Measurements from ENCODE around the gene USP30.

Gene USP30

DNA sequence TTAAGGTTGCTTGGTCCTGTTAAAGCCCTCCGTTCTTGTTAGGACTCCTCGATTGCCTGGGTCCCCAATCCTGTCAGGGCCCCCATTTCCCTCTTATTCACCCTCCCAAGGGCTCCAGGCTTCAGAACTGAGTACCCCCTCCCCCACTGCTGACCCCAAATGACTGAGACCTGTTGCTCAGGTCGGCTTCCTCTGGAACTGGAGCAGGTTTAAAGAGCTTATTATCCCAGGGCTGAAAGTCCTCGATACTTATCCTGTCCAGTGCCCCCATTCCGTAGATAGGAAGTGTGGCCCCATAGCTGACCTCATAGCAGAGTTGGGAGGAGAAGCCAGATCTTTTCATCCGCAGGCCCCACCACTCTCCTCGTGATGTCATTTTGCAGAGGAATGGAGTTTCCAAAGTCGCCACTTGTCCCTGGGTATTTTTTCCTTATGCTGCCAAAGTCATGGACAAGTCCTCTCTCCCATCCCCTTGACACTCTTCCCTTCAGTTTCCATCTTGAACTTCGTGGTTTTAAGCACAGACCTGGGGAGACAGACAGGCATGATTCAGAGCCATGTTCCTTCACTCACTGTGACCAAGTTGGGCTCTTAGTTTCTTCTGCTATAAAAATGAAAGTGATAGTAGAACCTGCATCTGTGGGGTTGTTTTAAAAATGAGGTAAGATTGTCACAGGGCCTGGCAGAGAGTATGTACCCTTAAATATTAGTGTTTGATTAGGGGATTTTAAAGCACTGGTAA is 1.2 kb downstream of the USP30 start:
- peak; percentile 7 for DNase-seq

DNA sequence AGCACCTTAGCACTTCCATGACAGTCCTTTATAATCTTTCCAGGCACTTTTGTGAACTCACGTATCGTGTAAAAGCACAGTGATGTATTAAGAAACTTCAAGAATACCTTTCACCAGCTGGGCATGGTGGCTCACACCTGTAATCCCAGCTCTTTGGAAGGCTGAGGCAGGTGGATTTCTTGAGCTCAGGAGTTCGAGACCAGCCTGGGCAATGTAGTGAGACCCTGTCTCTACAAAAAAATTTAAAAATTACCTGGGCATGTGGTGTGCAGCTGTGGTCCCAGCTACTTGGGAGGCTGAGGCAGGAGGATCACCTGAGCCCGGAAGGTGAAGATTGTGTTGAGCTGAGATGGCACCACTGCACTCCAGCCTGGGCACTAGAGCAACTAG is 1.7 kb downstream of the USP30 start:
- DNase-seq: peak; percentile 5

DNA sequence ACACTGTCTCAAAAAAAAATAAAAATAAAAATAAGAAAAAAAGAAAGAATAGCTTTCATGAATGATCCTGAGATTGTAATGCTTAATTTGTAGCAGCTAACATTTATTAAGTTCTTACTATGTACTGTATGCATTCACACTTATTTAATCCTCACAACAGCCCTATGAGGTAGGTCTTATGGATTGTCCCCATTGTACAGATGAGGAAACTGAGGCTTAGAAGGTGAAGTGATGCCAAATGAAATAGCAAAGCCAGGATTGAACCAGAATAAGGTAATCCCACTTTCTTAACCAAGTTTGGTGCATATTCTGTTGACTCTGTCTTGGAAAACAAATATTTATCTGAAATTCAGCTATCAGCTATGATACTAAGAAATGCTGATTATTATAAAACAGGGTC is 2.1 kb downstream of the USP30 start:
- no peak for DNase-seq

DNA sequence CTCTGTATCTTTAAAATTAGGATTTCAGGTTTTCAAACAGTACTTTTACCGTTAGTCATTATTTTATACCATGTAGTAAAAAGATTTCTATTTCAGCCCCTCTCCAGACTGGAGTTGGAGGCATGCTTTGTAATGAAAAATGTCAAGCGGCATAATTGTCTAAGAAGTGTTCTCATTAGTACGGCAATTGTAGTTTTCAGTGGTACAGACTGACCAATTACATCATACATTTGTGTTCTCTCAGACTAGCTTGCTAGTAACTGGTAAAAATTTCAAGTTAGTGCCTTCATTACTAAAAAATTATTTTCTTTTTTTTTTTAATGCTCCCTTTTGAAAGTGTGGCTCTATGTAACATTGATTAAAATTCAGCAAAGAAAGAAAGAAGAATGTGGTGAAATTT is 4.5 kb downstream of the USP30 start:
- DNase-seq: no peak

DNA sequence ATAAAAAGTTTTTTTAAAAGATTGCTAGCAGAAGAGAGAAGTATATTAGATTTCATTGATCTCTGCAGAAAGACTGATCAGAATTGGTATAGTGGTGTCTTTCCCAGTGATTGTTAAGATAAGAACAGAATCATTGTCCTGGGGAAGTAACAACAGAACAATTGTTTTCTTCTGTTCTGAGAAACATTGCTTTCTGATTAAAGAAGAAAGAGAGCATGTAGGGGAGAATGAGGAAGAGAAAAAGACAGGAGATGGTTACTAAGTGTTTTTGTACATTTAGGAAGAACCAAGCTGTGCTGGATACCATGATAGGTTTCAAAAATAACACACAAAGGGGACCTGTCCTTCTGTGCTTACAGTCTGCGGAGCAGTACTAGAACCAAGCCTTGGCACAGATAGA is 5.0 kb downstream of the USP30 start:
- DNase-seq: no peak

DNA sequence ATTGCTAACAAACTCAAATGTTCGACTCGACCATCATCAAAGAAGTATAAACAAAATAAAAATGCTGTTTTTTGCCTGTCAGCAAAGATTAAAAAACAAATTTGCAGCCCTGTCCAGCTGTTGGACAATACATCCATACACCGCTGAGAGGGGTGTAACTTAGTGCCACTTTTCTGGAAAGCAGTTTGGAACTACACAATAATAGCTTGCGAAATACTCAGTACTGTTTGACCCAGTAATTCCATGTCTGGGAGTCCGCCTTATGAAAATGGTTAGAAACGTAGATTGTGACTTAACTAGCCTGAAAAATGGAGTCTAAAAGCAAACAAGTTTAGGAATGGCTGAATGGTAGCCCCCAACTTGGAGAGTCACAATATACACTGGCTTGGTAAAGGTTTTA is 6.4 kb downstream of the USP30 start:
- DNase-seq: no peak

DNA sequence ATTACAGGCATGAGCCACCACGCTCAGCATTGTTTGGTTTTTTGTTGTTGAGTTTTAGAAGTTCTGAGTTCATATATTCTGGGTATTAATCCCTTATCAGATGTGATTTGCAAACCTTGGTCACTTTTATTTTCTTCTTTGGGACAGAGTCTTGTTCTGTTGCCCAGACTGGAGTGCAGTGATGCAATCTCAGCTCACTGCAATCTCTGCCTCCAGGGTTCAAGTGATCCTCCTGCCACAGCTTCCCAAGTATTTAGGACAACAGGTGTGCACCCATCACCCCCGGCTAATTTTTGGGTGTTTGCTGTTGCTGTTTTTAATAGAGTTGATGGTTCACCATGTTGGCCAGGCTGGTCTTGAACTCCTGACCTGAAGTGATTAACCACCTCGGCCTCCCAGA is 11.8 kb downstream of the USP30 start:
- no peak for DNase-seq

DNA sequence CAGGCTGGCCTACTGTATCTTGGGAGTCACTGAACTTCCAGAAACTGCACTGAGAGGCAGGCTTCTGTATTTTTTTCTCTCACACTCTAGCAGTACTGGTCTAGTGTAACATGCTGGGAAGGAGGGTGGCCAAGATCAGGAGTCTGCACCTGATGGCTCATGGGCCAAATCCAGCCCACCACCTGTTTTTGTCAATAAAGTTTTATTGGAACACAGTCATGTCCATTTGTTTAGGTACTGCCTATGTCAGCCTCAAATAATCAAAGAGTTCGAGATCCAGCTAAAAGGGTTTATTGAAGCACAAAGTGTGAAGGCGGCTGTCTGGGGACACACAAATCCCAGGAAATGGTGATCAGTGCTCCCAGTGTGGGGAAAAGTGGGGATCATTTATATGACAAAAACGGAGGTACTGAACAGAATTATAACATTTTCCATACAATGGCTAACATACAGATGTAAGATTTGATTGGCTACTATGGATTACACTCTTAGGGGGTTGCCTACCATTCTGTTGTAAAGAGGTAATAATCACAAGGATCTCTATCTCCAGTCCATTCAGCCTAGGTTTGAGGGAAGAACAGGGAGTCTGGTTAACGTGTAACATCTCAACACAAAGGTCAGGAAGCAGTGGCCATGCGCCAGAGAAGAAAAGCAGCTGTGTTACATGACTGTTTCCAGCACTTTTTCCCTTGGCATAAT is 12.9 kb downstream of the USP30 start:
- no peak for DNase-seq

DNA sequence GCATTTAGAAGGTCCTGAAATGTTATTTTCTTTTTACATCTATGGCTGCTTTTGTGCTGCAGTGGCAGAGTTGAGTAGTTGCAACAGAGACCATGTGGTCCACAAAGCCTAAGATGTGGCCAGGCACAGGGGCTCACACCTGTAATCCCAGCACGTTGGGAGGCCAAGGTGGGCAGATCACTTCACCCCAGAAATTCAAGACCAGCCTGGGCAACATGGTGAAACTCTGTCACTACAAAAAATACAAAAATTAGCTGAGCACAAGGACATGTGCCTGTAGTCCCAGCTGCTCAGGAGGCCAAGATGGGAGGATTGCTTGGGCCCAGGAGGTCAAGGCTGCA is 13.4 kb downstream of the USP30 start:
- DNase-seq: no peak

DNA sequence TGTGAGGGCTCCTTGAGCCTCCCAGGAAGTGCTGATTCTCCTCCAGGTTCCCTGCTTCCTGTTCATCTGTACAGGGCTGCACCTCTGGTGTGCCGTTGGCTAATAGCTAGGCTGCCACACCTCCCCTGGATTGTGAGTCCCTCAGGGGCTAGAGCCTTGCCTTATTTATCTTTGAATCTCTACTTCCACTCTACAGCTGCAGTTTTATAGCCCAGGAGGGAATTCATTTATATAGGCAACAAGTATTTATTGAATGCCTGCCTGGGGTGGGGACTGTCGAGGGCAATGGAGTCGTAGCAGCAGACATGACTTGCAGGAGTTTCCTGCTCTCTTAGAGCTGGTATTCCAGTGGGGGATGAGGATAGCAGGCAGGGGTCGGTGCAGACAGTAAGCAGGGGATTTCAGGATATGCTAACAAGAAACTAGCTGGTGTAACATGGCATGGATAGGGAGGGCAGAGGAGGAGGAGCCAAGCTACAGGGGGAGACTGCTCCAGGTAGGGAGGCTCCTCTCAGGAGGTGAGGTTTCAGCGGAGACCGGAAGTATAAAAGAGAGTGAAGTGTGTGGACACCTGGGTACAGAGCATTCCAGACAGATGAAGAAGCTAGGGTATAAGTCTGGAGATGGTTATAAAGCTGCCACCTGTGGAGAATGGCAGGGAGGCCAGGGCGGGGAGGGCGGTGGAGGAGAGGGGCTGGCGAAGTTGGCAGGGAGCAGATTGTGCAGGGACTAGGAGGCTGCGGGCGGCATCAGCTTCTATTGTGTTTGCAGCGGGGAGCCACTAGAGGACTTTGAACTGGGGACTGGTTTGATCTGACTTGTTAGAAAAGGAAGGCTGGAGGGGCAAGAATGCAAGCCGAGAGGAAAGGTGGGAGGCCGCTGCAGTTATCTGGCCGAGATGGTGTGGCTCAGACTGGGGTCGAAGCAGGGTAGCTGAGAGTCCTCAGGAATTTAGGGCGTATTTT is 17.2 kb downstream of the USP30 start:
- DNase-seq: no peak

DNA sequence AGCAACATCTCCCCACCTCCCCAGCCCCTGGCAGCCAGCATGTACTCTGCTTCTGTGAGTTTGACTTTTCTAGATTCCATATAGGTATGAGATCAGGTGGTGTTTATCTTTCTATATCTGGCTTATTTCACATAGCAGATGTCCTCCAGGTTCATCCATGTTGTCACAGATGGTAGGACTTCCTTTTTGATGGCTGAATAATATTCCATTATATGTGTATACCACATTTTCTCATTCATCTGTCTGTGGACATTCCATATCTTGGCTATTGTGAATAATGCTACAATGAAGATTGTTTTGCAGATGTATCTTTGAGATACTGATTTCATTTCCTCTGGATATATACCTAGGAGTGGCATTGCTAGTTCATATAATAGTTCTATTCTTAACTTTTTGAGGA is 22.5 kb downstream of the USP30 start:
- DNase-seq: no peak

DNA sequence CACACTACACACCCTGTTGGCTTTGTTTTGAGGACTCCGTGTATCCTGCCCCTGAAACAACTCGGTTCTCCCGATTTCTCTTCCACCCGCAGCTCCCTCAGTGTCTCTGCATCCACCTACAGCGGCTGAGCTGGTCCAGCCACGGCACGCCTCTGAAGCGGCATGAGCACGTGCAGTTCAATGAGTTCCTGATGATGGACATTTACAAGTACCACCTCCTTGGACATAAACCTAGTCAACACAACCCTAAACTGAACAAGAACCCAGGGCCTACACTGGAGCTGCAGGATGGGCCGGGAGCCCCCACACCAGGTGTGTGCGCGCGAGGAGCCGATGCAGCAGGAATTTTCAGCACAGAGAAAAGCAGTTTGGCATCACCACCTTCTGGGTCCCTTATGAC is 30.4 kb downstream of the USP30 start:
- no peak for DNase-seq

DNA sequence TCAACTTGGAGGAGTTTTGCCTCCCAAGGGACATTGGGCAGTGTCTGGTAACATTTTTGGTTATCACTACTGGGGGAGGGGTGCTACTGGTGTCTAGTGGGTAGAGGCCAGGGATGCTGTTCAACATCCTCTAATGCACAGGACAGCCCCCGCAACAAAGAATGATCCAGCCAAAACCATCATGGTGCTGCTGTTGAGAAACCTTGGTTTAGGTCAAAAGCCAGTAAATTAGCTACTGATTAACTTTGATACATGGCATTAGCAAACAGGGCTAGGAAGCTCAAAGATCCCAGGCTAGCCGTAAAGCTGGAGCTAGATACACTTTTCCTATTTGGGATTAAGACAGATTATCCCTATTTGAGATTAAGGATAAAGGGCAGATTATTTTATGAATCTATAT is 32.0 kb downstream of the USP30 start:
- DNase-seq: no peak

DNA sequence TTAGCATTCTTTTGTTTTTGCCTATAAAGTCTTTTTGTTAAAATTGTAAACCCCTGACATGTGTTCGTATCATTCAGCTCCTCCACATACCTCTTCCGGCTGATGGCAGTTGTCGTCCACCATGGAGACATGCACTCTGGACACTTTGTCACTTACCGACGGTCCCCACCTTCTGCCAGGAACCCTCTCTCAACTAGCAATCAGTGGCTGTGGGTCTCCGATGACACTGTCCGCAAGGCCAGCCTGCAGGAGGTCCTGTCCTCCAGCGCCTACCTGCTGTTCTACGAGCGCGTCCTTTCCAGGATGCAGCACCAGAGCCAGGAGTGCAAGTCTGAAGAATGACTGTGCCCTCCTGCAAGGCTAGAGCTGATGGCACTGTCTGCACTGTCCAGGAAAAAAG is 33.2 kb downstream of the USP30 start:
- DNase-seq: no peak

DNA sequence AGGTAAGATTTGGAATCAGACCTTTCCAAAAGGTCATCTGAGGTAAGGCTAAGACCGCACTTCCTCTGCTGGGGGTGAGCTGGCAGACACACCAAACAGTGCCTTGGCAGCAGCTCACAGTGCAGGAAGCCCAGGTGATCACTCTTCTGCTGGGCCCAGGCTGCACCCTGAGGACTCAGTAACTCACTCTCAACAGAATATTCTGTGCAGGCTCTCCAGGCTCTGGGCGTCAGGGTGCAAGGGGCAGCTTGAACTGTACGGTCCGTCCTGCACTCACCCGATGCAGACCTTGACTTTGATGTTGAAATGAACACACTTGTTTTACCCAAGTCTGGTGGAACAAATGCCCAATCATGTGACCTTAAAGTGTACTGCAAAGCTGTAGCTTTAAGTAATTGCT is 34.9 kb downstream of the USP30 start:
- no peak for DNase-seq

DNA sequence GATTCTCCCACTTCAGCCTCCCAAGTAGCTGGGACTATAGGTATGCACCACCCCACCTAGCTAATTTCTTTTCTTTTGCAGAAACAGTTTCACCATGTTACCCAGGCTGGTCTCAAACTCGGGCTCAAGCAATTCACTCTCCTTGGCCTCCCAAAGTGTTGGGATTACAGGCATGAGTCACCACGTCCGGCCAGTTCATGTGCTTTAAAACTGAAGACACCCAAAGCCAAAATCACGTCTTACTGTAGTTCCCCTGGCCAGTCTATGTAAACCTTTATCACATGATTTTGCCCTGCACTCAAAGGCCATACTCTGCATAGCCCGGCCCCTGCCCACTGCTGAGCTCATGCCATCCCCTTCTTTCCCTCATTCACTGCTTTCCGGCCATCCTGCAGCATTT is 36.4 kb downstream of the USP30 start:
- no peak for DNase-seq

DNA sequence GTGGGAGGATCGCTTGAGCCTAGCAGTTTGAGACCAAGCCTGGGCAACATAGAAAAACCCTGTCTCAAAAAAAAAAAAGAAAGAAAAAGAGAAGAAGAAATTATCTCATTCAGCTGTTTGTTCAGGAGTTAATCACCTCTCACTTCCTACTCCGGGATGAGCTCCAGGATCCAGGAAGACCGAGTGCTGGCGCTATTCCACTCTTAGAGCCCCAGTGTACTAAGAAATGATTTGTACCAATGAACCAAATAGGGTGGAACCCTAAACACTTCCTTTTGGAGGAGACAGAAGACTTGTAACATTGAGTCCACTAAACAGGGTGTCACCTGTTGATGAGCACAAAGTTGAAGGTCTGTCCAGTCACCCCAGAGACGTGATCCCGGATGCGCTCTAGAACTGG is 37.3 kb downstream of the USP30 start:
- no peak for DNase-seq

DNA sequence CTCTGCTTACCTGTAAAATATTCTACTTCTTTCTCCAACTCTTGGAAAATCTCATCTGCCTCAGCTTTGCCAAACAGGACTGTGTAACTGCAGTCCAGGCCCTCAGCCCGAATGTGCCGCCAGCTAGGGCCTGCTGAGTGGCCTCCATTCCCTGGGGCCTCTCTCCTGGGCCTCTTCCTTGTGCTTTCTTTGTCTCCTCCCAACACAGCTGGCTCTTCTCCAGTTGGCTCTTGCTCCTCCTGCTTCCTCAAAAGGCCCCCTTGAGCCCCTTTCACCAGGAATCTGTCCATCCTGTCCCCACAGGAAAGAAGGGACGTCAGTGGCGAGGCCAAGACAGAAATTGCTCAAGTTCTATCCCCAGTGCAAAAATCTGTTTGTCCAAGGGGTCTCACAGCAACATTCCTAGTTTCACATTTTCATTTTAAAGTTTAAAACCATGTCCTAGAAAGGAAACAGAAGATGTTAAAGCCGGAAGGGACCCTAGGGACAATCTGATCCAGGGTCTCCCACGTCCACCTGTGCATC is 40.2 kb downstream of the USP30 start:
- no peak for DNase-seq

DNA sequence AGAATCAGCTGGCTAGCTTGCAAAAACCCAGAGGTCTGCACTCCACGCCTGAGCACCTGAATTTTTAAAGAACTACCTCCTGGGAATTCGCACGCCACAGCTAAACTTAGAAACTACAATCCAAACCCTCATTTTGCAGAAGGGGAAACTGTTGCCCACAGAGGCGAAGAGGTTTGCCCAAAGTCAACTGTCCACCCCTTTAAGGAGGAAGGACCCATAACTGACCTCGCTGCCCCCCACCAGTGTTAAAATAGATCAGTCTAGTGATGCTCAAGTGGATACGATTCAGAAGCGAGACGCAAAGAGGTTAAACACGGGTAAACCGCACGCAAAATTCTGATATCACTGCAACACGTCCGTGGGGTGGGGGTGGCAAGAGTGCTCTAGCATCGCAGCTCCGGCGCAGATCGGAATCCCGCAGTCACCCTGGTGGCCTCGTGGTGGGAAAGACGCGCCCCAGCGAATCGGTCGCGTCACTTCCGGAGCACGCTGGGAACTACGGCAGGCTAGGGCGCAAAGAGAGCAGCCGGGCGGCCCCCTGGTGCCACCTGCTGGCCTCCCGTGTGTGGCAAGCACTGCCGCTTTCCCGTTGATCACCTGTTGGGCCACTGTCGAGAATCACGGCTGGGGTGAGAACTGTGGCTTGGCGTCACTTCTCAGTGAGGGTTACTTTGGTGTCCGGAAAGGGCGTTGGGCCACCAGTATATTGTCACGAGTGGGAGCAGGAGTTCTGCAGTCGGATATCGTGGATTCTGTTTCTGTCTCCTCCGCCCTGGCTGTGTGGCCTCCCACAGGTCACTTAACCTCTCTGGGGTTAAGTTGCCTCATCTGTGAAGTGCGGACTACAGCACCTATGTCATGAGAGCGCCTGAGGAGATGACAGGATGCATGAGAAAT is 40.9 kb downstream of the USP30 start, which contains the start of gene ALKBH2:
TSS of gene ALKBH2 (minus strand) at position 451 of the 897 bp plus-strand sequence. CDS start 686 bp downstream, outside the sequence.
- DNase-seq: peak; percentile 95

DNA sequence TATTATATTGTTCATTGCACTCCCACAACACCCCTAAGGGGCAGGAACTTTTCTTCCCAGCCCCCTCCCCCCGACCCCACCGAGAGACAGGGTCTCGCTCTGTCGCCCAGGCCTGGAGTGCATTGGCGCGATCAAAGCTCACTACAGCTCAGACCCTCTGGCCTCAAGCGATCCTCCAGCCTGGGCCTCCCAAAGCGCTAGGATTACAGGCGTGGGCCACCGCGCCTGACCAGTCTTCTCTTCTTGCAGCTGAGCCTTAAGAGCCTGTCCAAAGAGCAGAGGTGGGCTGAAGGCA is 44.7 kb downstream of the USP30 start:
- no peak for DNase-seq

DNA sequence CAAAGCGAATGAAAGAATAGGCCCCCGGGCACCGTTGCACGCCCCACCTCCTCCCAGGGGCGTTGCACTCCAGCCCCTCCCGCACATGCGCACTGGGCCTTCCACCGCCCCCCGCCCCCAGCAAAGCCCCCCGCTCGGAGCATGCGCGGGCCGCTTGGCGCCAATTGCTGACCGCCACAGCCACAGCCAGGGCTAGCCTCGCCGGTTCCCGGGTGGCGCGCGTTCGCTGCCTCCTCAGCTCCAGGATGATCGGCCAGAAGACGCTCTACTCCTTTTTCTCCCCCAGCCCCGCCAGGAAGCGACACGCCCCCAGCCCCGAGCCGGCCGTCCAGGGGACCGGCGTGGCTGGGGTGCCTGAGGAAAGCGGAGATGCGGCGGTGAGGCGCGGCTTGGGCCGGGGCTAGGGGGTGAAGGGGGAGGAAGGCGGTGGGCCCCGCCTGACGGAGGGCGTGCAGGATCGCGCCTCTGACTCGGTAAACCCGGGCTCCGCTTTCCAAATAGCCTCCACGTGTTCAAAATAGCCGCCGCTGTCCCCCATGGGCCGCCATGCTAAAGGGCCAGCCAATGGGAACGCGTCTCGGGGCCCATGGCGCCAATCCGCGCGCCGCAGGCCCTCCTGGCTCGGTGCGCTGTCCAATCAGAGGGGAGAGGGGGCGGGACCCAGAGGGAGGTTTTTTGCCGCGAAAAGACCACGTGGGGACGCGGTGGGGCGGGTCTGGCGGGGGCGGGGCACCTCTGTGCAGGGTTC is 45.2 kb downstream of the USP30 start, which contains the start of gene UNG:
TSS of gene UNG (plus strand) at position 163 of the 748 bp plus-strand sequence. CDS start at position 246, 83 bp downstream.
- DNase-seq: peak; percentile 98

DNA sequence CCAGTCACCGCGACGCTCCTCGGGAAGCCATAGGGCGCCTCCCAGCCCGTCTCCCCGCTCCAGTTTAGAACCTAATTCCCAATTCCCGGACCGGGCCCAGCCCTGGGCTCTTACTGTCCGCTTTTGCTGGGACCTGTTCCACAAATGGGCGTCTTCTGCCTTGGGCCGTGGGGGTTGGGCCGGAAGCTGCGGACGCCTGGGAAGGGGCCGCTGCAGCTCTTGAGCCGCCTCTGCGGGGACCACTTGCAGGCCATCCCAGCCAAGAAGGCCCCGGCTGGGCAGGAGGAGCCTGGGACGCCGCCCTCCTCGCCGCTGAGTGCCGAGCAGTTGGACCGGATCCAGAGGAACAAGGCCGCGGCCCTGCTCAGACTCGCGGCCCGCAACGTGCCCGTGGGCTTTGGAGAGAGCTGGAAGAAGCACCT is 45.8 kb downstream of the USP30 start:
- no peak for DNase-seq

All from stimulated activated CD4-positive, alpha-beta T cell treated with anti-CD3 and anti-CD28 coated beads, Interleukin-4, amount 100 ng/mL, for 1 hour (primary cell).